Activated CD4-positive, alpha-beta T cell treated with anti-CD3 and anti-CD28 coated beads for 36 hours (primary cell): ENCODE data around the gene SLN. TPM values are rescaled to one million over a fixed set of nuclear protein-coding genes. Genes with fewer than 3 reads are reported as not detected.

Experiments used
- ATAC-seq: fragments of 200-7000 bp; cut with Tn5 transposase; one replicate; pipeline ENCODE4 v1.10.0; 2021; ENCODE audit warnings: mild to moderate bottlenecking, moderate library complexity
- CTCF ChIA-PET: fragments of 350-600 bp; sonication (Branson Sonifier 250); formaldehyde crosslinking; loops from one replicate; lab custom pipeline; 2021; ENCODE audit warnings: antibody characterized with exemption; lab: Charles Lee
- POLR2A ChIA-PET: fragments of 350-600 bp; sonication (Branson Sonifier 250); formaldehyde crosslinking; loops from one replicate; lab custom pipeline; 2021; ENCODE audit warnings: antibody characterized with exemption, inconsistent platforms; lab: Charles Lee
- DNase-seq: peaks from one replicate; pipeline ENCODE4 v3.0.0-alpha.2; 2020
- H3K27ac Mint-ChIP-seq: one replicate; pipeline ENCODE4 v1.8.0; 2021; ENCODE audit warnings: mixed read lengths
- H3K27me3 Mint-ChIP-seq: one replicate; pipeline ENCODE4 v1.8.0; 2021; ENCODE audit warnings: mixed read lengths
- H3K36me3 Mint-ChIP-seq: one replicate; pipeline ENCODE4 v1.8.0; 2021; ENCODE audit warnings: low read depth, mixed read lengths
- H3K4me1 Mint-ChIP-seq: one replicate; pipeline ENCODE4 v1.8.0; 2021; ENCODE audit warnings: mixed read lengths
- H3K4me3 Mint-ChIP-seq: one replicate; pipeline ENCODE4 v1.8.0; 2021; ENCODE audit warnings: mild to moderate bottlenecking, moderate library complexity, mixed read lengths
- H3K9me3 Mint-ChIP-seq: one replicate; pipeline ENCODE4 v1.8.0; 2021; ENCODE audit warnings: low read depth, mixed read lengths
- intact Hi-C, 2 experiments: fragments of 100-400 bp; cut with DNase I in 1 of 2; cut with micrococcal nuclease in 1 of 2; formaldehyde crosslinking; loops; one replicate each; pipeline versions ENCODE4 v1.14.2 to v1.15.1; 2022 to 2024; cut with DNase I, micrococcal nuclease
- total RNA-seq, 2 experiments: library from RNA; stranded (reverse); gene quantifications; one replicate each; pipeline ENCODE4 v1.2.3, GENCODE V29; 2021

Gene SLN
- total RNA-seq, 2 experiments from 2014 or later, result not detected

DNA sequence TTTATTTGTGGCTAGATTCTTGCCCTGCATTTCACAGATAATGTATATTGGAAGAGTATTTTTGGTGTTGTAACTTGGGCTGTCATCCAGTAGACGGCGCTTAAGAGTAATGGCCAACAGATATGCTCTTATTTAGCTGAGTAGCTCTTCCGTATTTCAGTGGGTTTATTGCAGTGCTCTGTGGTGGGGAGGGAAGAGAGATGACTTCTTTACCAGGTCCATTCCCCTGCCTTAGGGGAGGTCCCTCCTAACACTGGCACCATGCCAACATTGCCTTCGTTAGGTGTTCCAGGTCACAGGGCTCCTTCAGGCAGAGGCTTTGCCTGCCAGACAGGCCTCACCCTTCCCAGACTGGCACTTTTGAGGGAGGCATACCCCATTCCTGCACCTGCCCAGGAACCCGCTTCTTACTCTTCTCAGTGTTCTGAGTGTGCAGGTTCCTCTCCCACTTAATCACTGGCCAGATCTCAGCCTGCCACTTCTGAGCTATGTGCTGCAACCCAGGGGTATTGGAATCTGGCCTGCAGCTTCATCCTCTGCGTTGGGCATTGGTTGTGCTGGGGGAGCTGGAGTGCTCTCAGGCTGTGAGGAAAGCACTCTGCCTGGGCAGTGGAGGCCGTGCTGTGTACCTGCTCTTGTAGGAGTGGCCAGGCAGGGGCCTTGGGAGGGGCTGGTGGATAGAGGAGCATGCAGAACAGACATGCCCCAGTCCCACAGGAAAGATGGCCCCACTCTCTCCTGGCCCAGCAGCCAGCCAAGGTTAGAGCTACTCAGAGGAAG lies 29.4 kb upstream of the SLN start:
- intact Hi-C loops, result loop anchor here (1.0 to 2.0 kb wide), 4 partner anchors 30 to 158 kb away; no protein-coding TSS in a partner anchor

DNA sequence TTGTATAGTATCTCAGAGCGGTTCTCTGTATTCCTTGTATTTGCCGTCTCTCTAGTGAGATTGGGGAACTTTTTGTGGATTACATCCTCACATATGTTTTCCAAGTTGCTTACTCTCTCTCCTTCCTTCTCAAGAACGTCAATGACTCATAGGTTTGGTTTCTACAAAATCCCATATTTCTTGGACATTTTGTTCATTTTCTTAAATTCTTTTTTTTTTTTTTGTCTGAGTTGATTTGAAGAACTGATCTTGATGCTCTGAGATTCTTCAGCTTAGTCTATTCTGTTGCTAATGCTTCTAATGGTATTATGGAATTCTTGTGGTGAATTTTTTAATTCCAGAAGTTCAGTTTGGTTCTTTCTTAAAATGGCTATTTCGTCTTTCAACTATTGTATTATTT lies 28.4 kb upstream of the SLN start:
- Mint-ChIP-seq H3K27me3 (peaks cover 39% of the 10 kb centered on the region), H3K4me1 (no peaks in the 10 kb centered on the region), H3K9me3 (no peaks in the 10 kb centered on the region), H3K27ac (no peak overlapping the region), H3K36me3 (no peaks in the 10 kb centered on the region), H3K4me3 (no peak overlapping the region)
- intact Hi-C loops, result loop anchor here (2.0 kb wide), 3 partner anchors 31 to 159 kb away; no protein-coding TSS in a partner anchor
- ChIA-PET POLR2A (interaction anchor here (0.6 kb wide), 1 partner anchor 164 kb away, joined by 6 read pairs; no protein-coding TSS in a partner anchor), CTCF (interaction anchor here (0.8 to 2.2 kb wide), 9 partner anchors 9 to 199 kb away, joined by 3 to 13 read pairs (median 4); no protein-coding TSS in a partner anchor)
- ATAC-seq, result no peak
- DNase-seq, result no peak

More for the DNA sequence above, 29.4 kb upstream of the SLN start:
- DNase-seq (peak; percentile 30), ATAC-seq (peak; percentile 72)
- H3K27me3 Mint-ChIP-seq, result peaks cover 36% of the 10 kb centered on the region
- CTCF ChIA-PET, result interaction anchor here (0.6 to 2.2 kb wide), 12 partner anchors 8 to 200 kb away, joined by 3 to 13 read pairs (median 4); no protein-coding TSS in a partner anchor
- no peaks in the 10 kb centered on the region for H3K9me3 Mint-ChIP-seq
- no peaks in the 10 kb centered on the region for H3K36me3 Mint-ChIP-seq
- H3K4me1 Mint-ChIP-seq, result no peaks in the 10 kb centered on the region
- POLR2A ChIA-PET, result interaction anchor here (0.5 kb wide), 1 partner anchor 286 kb away, joined by 4 read pairs; no protein-coding TSS in a partner anchor
- H3K4me3 Mint-ChIP-seq, result no peak overlapping the region
- H3K27ac Mint-ChIP-seq, result no peak overlapping the region

DNA sequence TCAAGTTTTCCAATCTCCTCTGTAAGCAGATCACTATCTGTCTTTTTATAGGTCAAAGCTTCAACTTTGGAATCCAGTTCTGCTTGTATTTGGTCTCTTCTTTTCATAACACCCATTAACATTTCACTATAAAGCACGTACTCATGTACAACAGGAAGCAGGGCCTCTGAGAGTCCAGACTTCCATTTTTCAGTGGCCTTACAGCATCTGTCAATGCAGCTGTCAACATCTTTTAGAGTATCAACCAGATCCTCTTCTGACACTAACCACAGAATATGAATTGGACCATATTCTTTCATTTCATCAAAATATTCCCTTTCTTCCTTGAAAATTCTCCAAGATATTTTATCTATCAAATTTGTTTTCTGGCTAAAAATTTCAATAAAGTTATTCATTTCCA lies 24.7 kb upstream of the SLN start:
- Mint-ChIP-seq H3K9me3 (no peaks in the 10 kb centered on the region), H3K27ac (no peak overlapping the region), H3K27me3 (peaks cover 37% of the 10 kb centered on the region), H3K36me3 (no peaks in the 10 kb centered on the region), H3K4me3 (no peak overlapping the region), H3K4me1 (no peaks in the 10 kb centered on the region)
- no peak for ATAC-seq
- intact Hi-C loops, result no loop called here
- ChIA-PET CTCF (no interaction called here), POLR2A (no interaction called here)
- DNase-seq, result no peak

DNA sequence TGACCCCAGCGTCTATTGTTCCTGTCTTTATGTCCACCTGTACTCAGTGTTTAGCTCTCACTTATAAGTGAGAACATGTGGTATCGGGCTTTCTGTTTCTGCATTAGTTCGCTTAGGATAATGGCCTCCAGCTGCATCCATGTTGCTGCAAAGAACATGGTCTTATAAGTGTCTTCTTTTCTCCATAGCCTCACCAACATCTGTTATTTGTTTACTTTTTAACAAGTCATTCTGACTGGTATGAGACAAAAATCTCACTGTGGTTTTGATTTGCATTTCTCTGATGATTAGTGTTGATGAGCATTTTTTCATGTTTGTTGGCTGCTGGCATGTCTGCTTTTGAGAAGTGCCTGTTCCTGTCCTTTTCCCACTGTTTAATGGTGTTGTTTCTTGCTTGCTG lies 21.7 kb upstream of the SLN start:
- no peak overlapping the region for H3K27ac Mint-ChIP-seq
- ATAC-seq, result no peak
- POLR2A ChIA-PET, result no interaction called here
- intact Hi-C loops, result no loop called here
- H3K4me3 Mint-ChIP-seq, result no peak overlapping the region
- no peak for DNase-seq
- H3K27me3 Mint-ChIP-seq, result peaks cover 26% of the 10 kb centered on the region
- H3K36me3 Mint-ChIP-seq, result no peaks in the 10 kb centered on the region
- H3K4me1 Mint-ChIP-seq, result no peaks in the 10 kb centered on the region
- no peaks in the 10 kb centered on the region for H3K9me3 Mint-ChIP-seq
- CTCF ChIA-PET, result no interaction called here

DNA sequence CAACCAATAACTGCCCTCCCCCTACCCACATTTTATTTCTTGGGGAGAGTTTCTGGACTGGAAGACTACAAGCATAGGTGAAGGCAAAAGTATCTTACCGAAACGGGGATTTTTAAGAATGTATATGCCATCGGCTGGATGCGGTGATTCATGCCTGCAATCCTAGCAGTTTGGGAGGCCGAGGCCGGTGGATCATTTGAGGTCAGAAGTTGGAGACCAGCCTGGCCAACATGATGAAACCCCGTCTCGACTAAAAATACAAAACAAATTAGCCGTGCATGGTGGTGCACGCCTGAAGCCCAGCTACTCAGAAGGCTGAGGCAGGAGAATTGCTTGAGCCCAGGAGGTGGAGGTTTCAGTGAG lies 20.8 kb upstream of the SLN start:
- Mint-ChIP-seq H3K4me1 (no peaks in the 10 kb centered on the region), H3K27me3 (peaks cover 28% of the 10 kb centered on the region), H3K4me3 (no peak overlapping the region), H3K9me3 (no peaks in the 10 kb centered on the region), H3K27ac (no peak overlapping the region), H3K36me3 (no peaks in the 10 kb centered on the region)
- intact Hi-C loops, result no loop called here
- CTCF ChIA-PET, result interaction anchor here (0.6 to 2.1 kb wide), 3 partner anchors 9 to 1003 kb away, joined by 3 to 9 read pairs (median 3); no protein-coding TSS in a partner anchor
- DNase-seq, result no peak
- ATAC-seq, result no peak
- POLR2A ChIA-PET, result no interaction called here

DNA sequence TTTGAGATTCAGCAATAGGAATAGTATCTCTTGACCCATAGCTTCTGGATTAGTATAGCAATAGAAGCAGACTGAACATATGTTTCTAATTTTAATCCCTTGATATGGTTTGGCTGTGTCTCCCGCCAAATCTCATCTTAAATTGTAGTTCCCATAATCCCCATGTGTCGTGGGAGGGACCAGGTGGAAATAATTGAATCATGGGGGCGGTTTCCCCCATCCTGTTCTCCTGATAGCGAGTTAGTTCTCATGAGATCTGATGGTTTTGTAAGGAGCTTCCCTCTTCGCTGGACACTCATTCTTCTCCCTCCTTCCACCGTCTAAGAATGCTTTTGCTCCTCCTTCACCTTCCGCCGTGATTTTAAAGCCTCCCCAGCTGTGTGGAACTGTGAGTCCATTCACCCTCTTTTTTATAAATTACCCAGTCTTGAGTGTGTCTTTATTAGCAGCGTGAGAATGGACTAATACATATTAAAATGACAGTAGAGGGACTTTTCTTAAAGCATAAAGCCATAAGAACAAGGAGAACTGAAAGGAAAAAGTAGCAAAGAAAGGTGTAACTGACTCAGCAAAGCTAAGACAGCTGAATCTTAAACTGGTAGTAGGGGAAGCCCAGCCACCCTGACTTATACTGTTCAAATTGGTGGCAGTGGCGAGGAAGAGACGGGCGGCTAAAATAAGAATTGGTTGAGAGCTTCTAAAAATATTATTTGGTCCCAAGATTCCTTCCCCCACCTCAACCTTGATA lies 20.3 kb upstream of the SLN start:
- H3K9me3 Mint-ChIP-seq, result no peaks in the 10 kb centered on the region
- POLR2A ChIA-PET, result no interaction called here
- no peaks in the 10 kb centered on the region for H3K36me3 Mint-ChIP-seq
- peaks cover 33% of the 10 kb centered on the region for H3K27me3 Mint-ChIP-seq
- no peak for DNase-seq
- H3K27ac Mint-ChIP-seq, result no peak overlapping the region
- intact Hi-C loops, result no loop called here
- ATAC-seq, result no peak
- no peaks in the 10 kb centered on the region for H3K4me1 Mint-ChIP-seq
- H3K4me3 Mint-ChIP-seq, result no peak overlapping the region
- CTCF ChIA-PET, result interaction anchor here (0.6 to 2.1 kb wide), 3 partner anchors 9 to 1003 kb away, joined by 3 to 9 read pairs (median 3); no protein-coding TSS in a partner anchor

DNA sequence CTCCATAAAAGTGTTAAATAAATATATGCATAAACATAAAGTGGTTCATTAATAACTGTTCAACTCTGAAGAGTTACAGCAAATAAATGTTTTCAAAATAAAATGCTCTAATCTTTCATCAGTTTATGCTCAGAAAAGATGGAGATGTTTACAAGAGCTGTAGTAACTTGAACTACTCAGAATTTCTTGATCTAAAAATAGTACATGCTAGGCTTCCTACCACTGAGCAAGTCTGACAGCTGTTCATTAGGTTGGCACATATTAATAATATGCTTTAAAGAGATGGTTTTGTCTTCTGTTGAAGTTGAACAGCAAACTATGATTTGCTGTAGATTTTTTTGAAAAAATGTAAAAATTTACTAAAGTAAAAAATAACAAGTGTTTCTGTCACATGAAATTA lies 10.8 kb upstream of the SLN start:
- CTCF ChIA-PET, result interaction anchor here (0.6 kb wide), 1 partner anchor 51 kb away, joined by 3 read pairs; no protein-coding TSS in a partner anchor
- Mint-ChIP-seq H3K4me3 (no peak overlapping the region), H3K36me3 (no peaks in the 10 kb centered on the region), H3K27me3 (peaks cover 18% of the 10 kb centered on the region), H3K4me1 (no peaks in the 10 kb centered on the region), H3K27ac (no peak overlapping the region), H3K9me3 (no peaks in the 10 kb centered on the region)
- ATAC-seq, result no peak
- POLR2A ChIA-PET, result no interaction called here
- intact Hi-C loops, result no loop called here
- no peak for DNase-seq

DNA sequence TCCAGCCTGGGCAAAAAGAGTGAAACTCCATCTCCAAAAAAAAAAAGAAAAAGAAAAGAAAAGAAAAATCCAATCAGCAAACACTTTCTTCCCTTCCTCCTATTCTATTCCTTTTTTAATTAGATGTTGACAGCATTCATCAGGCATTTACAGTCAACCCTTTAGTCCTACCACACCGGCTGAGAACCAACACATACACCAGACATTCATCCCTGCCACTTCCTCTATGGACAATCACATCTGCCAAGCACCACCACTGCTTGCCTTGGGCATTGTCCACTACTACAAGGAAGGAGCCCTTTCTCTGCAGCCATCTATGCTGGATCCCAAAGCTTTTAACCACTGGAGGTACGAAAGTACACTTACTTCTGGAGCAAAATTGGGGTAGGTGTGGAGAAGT lies 9.4 kb upstream of the SLN start:
- H3K27ac Mint-ChIP-seq, result no peak overlapping the region
- H3K36me3 Mint-ChIP-seq, result no peaks in the 10 kb centered on the region
- no peaks in the 10 kb centered on the region for H3K9me3 Mint-ChIP-seq
- H3K4me3 Mint-ChIP-seq, result no peak overlapping the region
- intact Hi-C loops, result no loop called here
- H3K4me1 Mint-ChIP-seq, result no peaks in the 10 kb centered on the region
- H3K27me3 Mint-ChIP-seq, result peaks cover 15% of the 10 kb centered on the region
- POLR2A ChIA-PET, result no interaction called here
- no peak for DNase-seq
- CTCF ChIA-PET, result interaction anchor here (0.7 kb wide), 1 partner anchor 491 kb away, joined by 3 read pairs; no protein-coding TSS in a partner anchor
- no peak for ATAC-seq

DNA sequence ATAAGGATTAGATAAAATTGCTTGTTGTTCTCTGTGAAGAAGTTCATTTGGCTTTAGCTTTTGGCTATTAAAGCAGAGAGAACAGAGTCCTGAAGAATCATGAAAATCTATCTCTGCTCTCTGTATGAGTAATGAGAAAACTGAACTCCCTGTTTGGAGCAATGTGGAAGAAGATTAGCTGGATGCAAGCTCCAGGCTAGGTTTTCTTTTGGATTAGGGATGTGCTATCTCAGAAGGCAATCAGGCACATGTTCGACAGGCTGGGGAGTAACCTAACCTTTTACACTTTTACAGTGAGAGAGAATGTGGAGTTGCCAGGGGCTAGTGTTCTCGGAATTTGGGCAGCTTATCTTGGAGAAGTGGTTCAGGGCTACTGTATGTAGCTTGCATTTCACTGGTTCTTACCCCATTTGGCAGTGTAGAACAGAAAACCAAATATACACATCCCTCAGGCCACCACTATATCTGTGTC lies 8.5 kb upstream of the SLN start:
- POLR2A ChIA-PET, result no interaction called here
- peaks cover 18% of the 10 kb centered on the region for H3K27me3 Mint-ChIP-seq

DNA sequence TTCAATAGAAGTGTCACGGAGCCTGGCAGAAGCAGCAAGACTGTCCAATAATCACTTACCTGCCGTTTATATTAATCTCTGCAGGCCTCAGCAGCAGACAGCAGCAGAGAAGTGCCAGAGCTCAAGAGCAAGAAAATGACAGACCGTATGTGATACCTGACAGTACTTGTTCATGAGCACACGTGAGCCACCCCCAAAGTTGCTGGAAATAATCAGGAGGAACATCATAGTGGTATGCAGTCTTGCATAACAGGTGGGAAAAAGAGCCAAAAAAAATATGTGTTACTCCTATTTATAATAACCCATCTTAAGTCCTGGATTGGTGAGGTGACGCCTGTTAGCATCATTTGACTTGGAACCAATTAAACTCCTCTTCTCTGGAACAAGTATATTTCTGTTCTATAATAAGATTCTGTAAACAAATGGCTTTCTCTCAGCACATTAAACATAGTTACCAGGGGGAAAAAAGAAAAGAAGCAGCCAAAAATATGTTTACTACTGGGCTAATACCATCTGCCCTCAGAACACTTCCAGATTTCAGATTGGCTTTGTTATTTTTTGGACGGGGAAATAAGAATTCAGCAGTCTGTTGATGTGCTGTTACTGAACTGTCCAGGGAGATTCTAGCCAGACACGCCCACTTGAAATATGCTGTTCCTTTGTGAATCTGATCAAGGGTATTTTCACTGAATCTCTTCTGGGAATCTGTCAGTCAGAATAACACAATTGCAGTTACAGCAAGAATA lies 7.9 kb upstream of the SLN start:
- ATAC-seq (no peak), DNase-seq (no peak)
- ChIA-PET POLR2A (no interaction called here), CTCF (no interaction called here)
- Mint-ChIP-seq H3K9me3 (no peaks in the 10 kb centered on the region), H3K4me1 (no peaks in the 10 kb centered on the region), H3K36me3 (no peaks in the 10 kb centered on the region), H3K4me3 (no peak overlapping the region), H3K27me3 (peaks cover 23% of the 10 kb centered on the region), H3K27ac (no peak overlapping the region)
- intact Hi-C loops, result no loop called here

More for the DNA sequence above, 8.5 kb upstream of the SLN start:
- Mint-ChIP-seq H3K4me1 (no peaks in the 10 kb centered on the region), H3K36me3 (no peaks in the 10 kb centered on the region), H3K27ac (no peak overlapping the region), H3K4me3 (no peak overlapping the region), H3K9me3 (no peaks in the 10 kb centered on the region)
- ATAC-seq (no peak), DNase-seq (no peak)
- intact Hi-C loops, result no loop called here
- CTCF ChIA-PET, result interaction anchor here (0.7 kb wide), 1 partner anchor 490 kb away, joined by 3 read pairs; no protein-coding TSS in a partner anchor

DNA sequence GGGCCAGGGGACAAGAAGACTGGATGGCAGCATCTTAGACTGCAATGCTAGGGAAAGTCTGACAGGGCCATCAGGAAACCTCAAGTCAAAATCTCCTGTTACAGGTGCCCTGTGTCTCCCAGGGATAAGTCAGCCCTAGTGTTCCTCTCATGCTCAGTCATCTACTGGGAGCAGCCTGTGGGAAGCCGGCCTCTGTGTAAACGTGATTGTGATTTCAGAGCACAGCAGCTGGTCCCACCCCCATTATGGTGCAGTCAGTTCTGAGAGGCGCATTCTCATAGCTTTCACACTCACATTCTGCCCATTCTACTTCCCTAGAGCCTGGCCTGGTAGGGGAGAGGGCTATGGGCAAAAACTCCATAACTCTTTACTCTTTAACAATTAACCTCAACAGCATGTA lies 7.2 kb upstream of the SLN start:
- Mint-ChIP-seq H3K4me3 (no peak overlapping the region), H3K27me3 (peaks cover 23% of the 10 kb centered on the region), H3K9me3 (no peaks in the 10 kb centered on the region), H3K27ac (no peak overlapping the region), H3K4me1 (no peaks in the 10 kb centered on the region), H3K36me3 (no peaks in the 10 kb centered on the region)
- DNase-seq, result no peak
- CTCF ChIA-PET, result no interaction called here
- ATAC-seq, result no peak
- POLR2A ChIA-PET, result no interaction called here
- intact Hi-C loops, result no loop called here
